HL-60 (cell line): Measurements from ENCODE around the gene MARF1.

ENCODE experiments used
- CTCF ChIP-seq: IDR thresholded peaks from one replicate; pipeline ENCODE4 v1.5.1; 2011; ENCODE audit warnings: low read length, control low read depth, inconsistent platforms; ENCODE audit not compliant: insufficient read depth
- GABPA ChIP-seq: IDR thresholded peaks from 2 replicates; pipeline ENCODE4 v1.6.1; 2012; ENCODE audit warnings: low read depth
- POLR2AphosphoS5 ChIP-seq: IDR thresholded peaks from 2 replicates; pipeline ENCODE4 v1.6.1; 2012; ENCODE audit warnings: low read depth
- REST ChIP-seq: IDR thresholded peaks from 2 replicates; pipeline ENCODE4 v1.6.1; 2012; ENCODE audit warnings: low read depth; ENCODE audit not compliant: insufficient replicate concordance
- SPI1 ChIP-seq: IDR thresholded peaks from 2 replicates; pipeline ENCODE4 v1.6.1; 2012; ENCODE audit warnings: low read depth, mild to moderate bottlenecking, borderline replicate concordance

GRCh38 chr16:15556130-15556529, 86.8 kb downstream of the MARF1 start:
- TF ChIP-seq CTCF: no peak
- no peak for TF ChIP-seq SPI1
- TF ChIP-seq GABPA: no peak
- TF ChIP-seq REST: no peak
- no peak for TF ChIP-seq POLR2AphosphoS5
